Body of pancreas (tissue), 4 donors: Measurements from ENCODE around the gene PSMG1. TPM values are rescaled to one million over a fixed set of nuclear protein-coding genes. Genes with fewer than 3 reads are reported as not detected.

Source experiments
- ATAC-seq: fragments of 150-250 bp; one replicate; pipeline ENCODE4 v1.9.1; 2016
- DNase-seq, 4 donors: peaks; one replicate each; pipeline ENCODE4 v3.0.0-alpha.2; 2019
- H3K27ac ChIP-seq, 4 donors: fragments of 200-600 bp; sonication (generic); 1 replicate in 3 of 4; 2 replicates in 1 of 4; pipeline versions ENCODE4 v1.5.1 to v1.6.1; 2016 to 2019; ENCODE audit warnings: mild to moderate bottlenecking in 1 of 4, mixed read lengths in 1 of 4, moderate library complexity in 1 of 4
- H3K27me3 ChIP-seq, 2 donors: fragments of 200-600 bp; sonication (generic); one replicate each; pipeline ENCODE4 v1.6.0; 2016; ENCODE audit warnings: mild to moderate bottlenecking in 1 of 2
- H3K36me3 ChIP-seq, 2 donors: fragments of 200-600 bp; sonication (generic); replicated peaks in 1 of 2; 2 replicates each; pipeline ENCODE4 v1.5.1; 2016; ENCODE audit warnings: low read depth in 2 of 2; ENCODE audit not compliant: insufficient read depth in 1 of 2
- H3K4me1 ChIP-seq: fragments of 200-600 bp; sonication (generic); one replicate; pipeline ENCODE4 v1.6.0; 2016
- H3K4me3 ChIP-seq, 2 donors: fragments of 200-600 bp; sonication (generic); 1 replicate in 1 of 2; 2 replicates in 1 of 2; pipeline ENCODE4 v1.5.1; 2016 to 2019
- H3K9me3 ChIP-seq, 3 donors: fragments of 200-600 bp; sonication (generic); 1 replicate in 2 of 3; 2 replicates in 1 of 3; pipeline ENCODE4 v1.5.1; 2016
- CTCF ChIP-seq, 7 experiments: fragments of 450-650 bp in 4 of 7; fragments of 200-600 bp in 3 of 7; sonication (generic) in 3 of 7; IDR thresholded peaks; one replicate each; pipeline ENCODE4 v1.5.1; 2016 to 2019; ENCODE audit warnings: antibody characterized with exemption in 7 of 7
- POLR2A ChIP-seq, 3 donors: fragments of 450-650 bp; IDR thresholded peaks; one replicate each; pipeline ENCODE4 v1.6.1; 2016; ENCODE audit warnings: antibody characterized with exemption in 3 of 3, mild to moderate bottlenecking in 2 of 3
- WGBS, 2 donors: methylation state at CpG; one replicate each; pipeline ENCODE4 v1.1.5; 2017; 5-methylcytosine and 5-hydroxymethylcytosine counted together
- intact Hi-C: fragments of 100-400 bp; cut with DNase I; formaldehyde crosslinking; loops from one replicate; pipeline ENCODE4 v1.15.1; 2023
- total RNA-seq, 2 donors: library from RNA; depleted of rRNA; stranded (reverse); fragments of >200 nt; gene quantifications; one replicate each; pipeline ENCODE4 v1.1.0, GENCODE V29; 2016

Gene PSMG1
- 10 to 100 TPM; 16.6 to 19.4 TPM for total RNA-seq

GRCh38 chr21:39183272-39184049 is at the start of gene PSMG1:
Gene PSMG1 (minus strand): TSS chr21:39183451. CDS start chr21:39183385, 66 bp downstream.
- peak in 1 of 7 experiments; percentile 16 for TF ChIP-seq CTCF (IDR thresholded peaks at IDR 0.05)
- TF ChIP-seq POLR2A (IDR thresholded peaks at IDR 0.05), result peak; percentile 85 to 94 (median 92)
- Histone ChIP-seq H3K27me3 (no peaks in the 10 kb centered on the region), H3K4me3 (peak within 1 kb of the TSS; percentile 43 to 59), H3K27ac (peak within 1 kb of the TSS; percentile 76 to 95 (median 90)), H3K4me1 (peaks cover 21% of the 10 kb centered on the region), H3K36me3 (no peaks in the 10 kb centered on the region), H3K9me3 (no peaks in the 10 kb centered on the region)
- ATAC-seq (peak; percentile 94), DNase-seq (peak; percentile 95 to 98 (median 96))
- intact Hi-C loops, result no loop called here
- 1 to 2% methylated on average over 19 to 76 of the region's 76 CpGs for WGBS, 2 donors

GRCh38 chr21:39232861-39233291 is 49.6 kb upstream of the PSMG1 start:
- ATAC-seq (no peak), DNase-seq (no peak)
- no peaks in the 10 kb centered on the region for H3K9me3 ChIP-seq
- no peak overlapping the region for H3K27ac ChIP-seq
- TF ChIP-seq CTCF (IDR thresholded peaks at IDR 0.05) (no peak), POLR2A (IDR thresholded peaks at IDR 0.05) (no peak)
- H3K4me1 ChIP-seq, result no peaks in the 10 kb centered on the region
- WGBS, 2 donors, result 85 to 86% methylated on average over 3 of the region's 3 CpGs
- no peak overlapping the region for H3K4me3 ChIP-seq
- intact Hi-C loops, result no loop called here
- peaks cover 5 to 20% of the 10 kb centered on the region in 2 donors for H3K36me3 ChIP-seq
- no peaks in the 10 kb centered on the region for H3K27me3 ChIP-seq

- H3K4me3 ChIP-seq, result no peak overlapping the region
- no peak for ATAC-seq
- no peak for TF ChIP-seq CTCF (IDR thresholded peaks at IDR 0.05)
- TF ChIP-seq POLR2A (IDR thresholded peaks at IDR 0.05), result no peak
- intact Hi-C loops, result no loop called here
- H3K4me1 ChIP-seq, result no peaks in the 10 kb centered on the region
- H3K9me3 ChIP-seq, result no peaks in the 10 kb centered on the region
- H3K27me3 ChIP-seq, result no peaks in the 10 kb centered on the region
- 95 to 97% methylated on average over 3 of the region's 3 CpGs for WGBS, 2 donors
- no peak for DNase-seq
- peaks cover 0 to 15% of the 10 kb centered on the region in 2 donors for H3K36me3 ChIP-seq
- no peak overlapping the region for H3K27ac ChIP-seq
These were observed 41.7 kb upstream of the PSMG1 start for GRCh38 chr21:39224930-39225329.

- no peaks in the 10 kb centered on the region for H3K27me3 ChIP-seq
- TF ChIP-seq CTCF (IDR thresholded peaks at IDR 0.05) (no peak), POLR2A (IDR thresholded peaks at IDR 0.05) (no peak)
- H3K27ac ChIP-seq, result no peak overlapping the region
- H3K4me1 ChIP-seq, result no peaks in the 10 kb centered on the region
- 72 to 74% methylated on average over 3 of the region's 3 CpGs for WGBS, 2 donors
- no peak for DNase-seq
- no peak for ATAC-seq
- H3K9me3 ChIP-seq, result no peaks in the 10 kb centered on the region
- peaks cover 0 to 10% of the 10 kb centered on the region in 2 donors for H3K36me3 ChIP-seq
- no peak overlapping the region for H3K4me3 ChIP-seq
- intact Hi-C loops, result no loop called here
These were observed 38.8 kb upstream of the PSMG1 start for GRCh38 chr21:39221997-39222486.
